Panc1 (cell line): Measurements from ENCODE around the gene XCR1. TPM values are rescaled to one million over a fixed set of nuclear protein-coding genes. Genes with fewer than 3 reads are reported as not detected.

ENCODE experiments used
- ATAC-seq: fragments of 200-7000 bp; cut with Tn5 transposase; 2 replicates; pipeline ENCODE4 v1.9.1; 2020; ENCODE audit warnings: mild to moderate bottlenecking, moderate library complexity
- BruUV-seq: library from RNA; stranded (reverse); fragments of 400-500 nt; replicated peaks from 2 replicates; lab custom pipeline; 2021; lab: Mats Ljungman, UMichigan
- CTCF ChIA-PET: fragments of 300-600 bp; sonication (Branson Sonifier 250); formaldehyde crosslinking; loops from one replicate; lab custom pipeline; 2022; ENCODE audit warnings: antibody characterized with exemption; lab: Charles Lee
- POLR2A ChIA-PET: fragments of 300-600 bp; sonication (Branson Sonifier 250); formaldehyde crosslinking; loops from one replicate; lab custom pipeline; 2022; ENCODE audit warnings: antibody characterized with exemption; lab: Charles Lee
- DNase-seq: peaks from one replicate; pipeline ENCODE4 v3.0.0-alpha.2; 2010; ENCODE audit warnings: low read depth, low spot score
- H3K27ac ChIP-seq: 2 replicates; pipeline ENCODE4 v1.5.1; 2011; ENCODE audit warnings: mild to moderate bottlenecking, low read length, inconsistent platforms
- H3K27me3 ChIP-seq: fragments of 200-500 bp; sonication (Bioruptor generic); 2 replicates; pipeline ENCODE4 v1.6.0; 2014; ENCODE audit warnings: low read length, inconsistent platforms; ENCODE audit not compliant: control insufficient read depth, insufficient read depth
- H3K36me3 ChIP-seq: fragments of 200-500 bp; sonication (Bioruptor generic); 2 replicates; pipeline ENCODE4 v1.5.1; 2014; ENCODE audit warnings: inconsistent platforms, mild to moderate bottlenecking, low read length, moderate library complexity; ENCODE audit not compliant: control insufficient read depth, insufficient read depth
- H3K4me1 ChIP-seq: 2 replicates; pipeline ENCODE4 v1.5.1; 2011; ENCODE audit warnings: inconsistent platforms, mild to moderate bottlenecking, low read length, moderate library complexity; ENCODE audit not compliant: control insufficient read depth, insufficient read depth
- H3K4me3 ChIP-seq, 2 experiments: 2 replicates each; pipeline ENCODE4 v1.5.1; 2011 to 2012; ENCODE audit warnings: low read depth in 2 of 2, low read length in 2 of 2, mild to moderate bottlenecking in 2 of 2, inconsistent platforms in 1 of 2, moderate library complexity in 1 of 2
- H3K9me3 ChIP-seq: fragments of 200-500 bp; sonication (Bioruptor generic); 2 replicates; pipeline ENCODE4 v1.5.1; 2014; ENCODE audit warnings: low read depth, mild to moderate bottlenecking, inconsistent platforms, low read length, moderate library complexity; ENCODE audit not compliant: control insufficient read depth, insufficient read depth
- CTCF ChIP-seq: fragments of 450-650 bp; IDR thresholded peaks from 2 replicates; pipeline ENCODE4 v1.5.1; 2017; ENCODE audit warnings: mild to moderate bottlenecking
- POLR2AphosphoS5 ChIP-seq: IDR thresholded peaks from 2 replicates; pipeline ENCODE4 v1.6.1; 2012; ENCODE audit warnings: mild to moderate bottlenecking, low read depth, low read length, moderate library complexity
- REST ChIP-seq, 2 experiments: IDR thresholded peaks; 2 replicates each; pipeline ENCODE4 v1.6.1; 2011 to 2012; ENCODE audit warnings: low read depth in 2 of 2, control low read depth in 1 of 2, low read length in 1 of 2, mild to moderate bottlenecking in 1 of 2, moderate library complexity in 1 of 2; ENCODE audit not compliant: insufficient read depth in 1 of 2
- SIN3A ChIP-seq: IDR thresholded peaks from 2 replicates; pipeline ENCODE4 v1.6.1; 2012; ENCODE audit warnings: low read depth, mild to moderate bottlenecking, low read length, moderate library complexity, borderline replicate concordance; ENCODE audit not compliant: insufficient read depth
- TCF7L2 ChIP-seq: IDR thresholded peaks from 2 replicates; pipeline ENCODE4 v1.6.1; 2011; ENCODE audit warnings: mild to moderate bottlenecking, low read depth, low read length, inconsistent platforms
- in situ Hi-C: cut with HindIII; loops from 2 replicates; pipeline ENCODE4 v1.10.0; 2016; ENCODE audit warnings: low sequenced_read_pairs, low pct_unique_long_range_greater_than_20kb
- intact Hi-C: fragments of 100-400 bp; cut with micrococcal nuclease; formaldehyde crosslinking; loops from one replicate; pipeline ENCODE4 v1.10.0; 2022; ENCODE audit not compliant: unreplicated experiment
- total RNA-seq: library from RNA; stranded (reverse); gene quantifications from one replicate; pipeline ENCODE4 v1.2.1, GENCODE V29; 2021; ENCODE audit not compliant: unreplicated experiment

The XCR1 gene
- total RNA-seq, 1 experiment from 2014 or later, result not detected

GRCh38 chr3:45974686-45975085, 52.6 kb downstream of the XCR1 start:
- DNase-seq (no peak), ATAC-seq (no peak)
- Histone ChIP-seq H3K4me3 (no peak overlapping the region), H3K27me3 (no peaks in the 10 kb centered on the region), H3K4me1 (no peaks in the 10 kb centered on the region), H3K9me3 (no peaks in the 10 kb centered on the region), H3K36me3 (no peaks in the 10 kb centered on the region), H3K27ac (no peak overlapping the region)
- intact Hi-C loops (no loop called here), in situ Hi-C loops (no loop called here)
- TF ChIP-seq CTCF, result no peak
- no peak for TF ChIP-seq TCF7L2
- no peak for TF ChIP-seq SIN3A
- TF ChIP-seq POLR2AphosphoS5, result no peak
- POLR2A ChIA-PET, result no interaction called here
- BruUV-seq, result no TSS peak
- CTCF ChIA-PET, result no interaction called here

GRCh38 chr3:45972534-45973402, 54.5 kb downstream of the XCR1 start:
- no peaks in the 10 kb centered on the region for H3K36me3 ChIP-seq
- no peak overlapping the region for H3K4me3 ChIP-seq
- ATAC-seq (no peak), DNase-seq (no peak)
- CTCF ChIA-PET, result no interaction called here
- H3K4me1 ChIP-seq, result no peaks in the 10 kb centered on the region
- BruUV-seq, result no TSS peak
- in situ Hi-C loops (no loop called here), intact Hi-C loops (no loop called here)
- POLR2A ChIA-PET, result no interaction called here
- no peaks in the 10 kb centered on the region for H3K27me3 ChIP-seq
- H3K9me3 ChIP-seq, result no peaks in the 10 kb centered on the region
- TF ChIP-seq CTCF (no peak), TCF7L2 (no peak)
- H3K27ac ChIP-seq, result no peak overlapping the region

- intact Hi-C loops, result no loop called here
- BruUV-seq, result no TSS peak
- Histone ChIP-seq H3K4me1 (no peaks in the 10 kb centered on the region), H3K4me3 (no peak overlapping the region), H3K36me3 (no peaks in the 10 kb centered on the region), H3K27ac (no peak overlapping the region), H3K9me3 (no peaks in the 10 kb centered on the region), H3K27me3 (no peaks in the 10 kb centered on the region)
- ChIA-PET CTCF (no interaction called here), POLR2A (no interaction called here)
- TF ChIP-seq POLR2AphosphoS5, result no peak
- TF ChIP-seq SIN3A, result no peak
- no peak for TF ChIP-seq TCF7L2
- TF ChIP-seq REST (IDR thresholded peaks at IDR 0.05; ENCODE audit: insufficient read depth in 1 of 2, low read depth in 2 of 2, low read length in 1 of 2), result no peak
- no peak for TF ChIP-seq CTCF
- DNase-seq (no peak), ATAC-seq (no peak)
- in situ Hi-C loops, result no loop called here
Observed at GRCh38 chr3:45969953-45970352, 57.3 kb downstream of the XCR1 start.
